Nephron (organoid): ENCODE measurements around the gene TMEM212.
"Not testable (repeated sequence)": the region's sequence is repeated elsewhere in the genome, so short reads cannot be mapped to it uniquely, and the experiment has no call there.

Experiments used
- H3K27ac Mint-ChIP-seq, 3 experiments: 2 replicates each; pipeline ENCODE4 v1.8.0; 2020; ENCODE audit warnings: mixed read lengths in 3 of 3, mild to moderate bottlenecking in 2 of 3, moderate library complexity in 1 of 3
- H3K27me3 Mint-ChIP-seq: 2 replicates; pipeline ENCODE4 v1.8.0; 2021; ENCODE audit warnings: low read depth, mild to moderate bottlenecking, moderate library complexity, mixed read lengths
- H3K36me3 Mint-ChIP-seq: 2 replicates; pipeline ENCODE4 v1.8.0; 2020; ENCODE audit warnings: low read depth, mixed read lengths
- H3K4me1 Mint-ChIP-seq: 2 replicates; pipeline ENCODE4 v1.8.0; 2020; ENCODE audit warnings: mixed read lengths
- H3K4me3 Mint-ChIP-seq, 3 experiments: 2 replicates each; pipeline ENCODE4 v1.8.0; 2020; ENCODE audit warnings: mild to moderate bottlenecking in 3 of 3, mixed read lengths in 3 of 3, moderate library complexity in 2 of 3
- H3K9me3 Mint-ChIP-seq: 2 replicates; pipeline ENCODE4 v1.8.0; 2020; ENCODE audit warnings: mixed read lengths
- CTCF ChIP-seq, 3 experiments: fragments of 200-600 bp; sonication (generic); IDR thresholded peaks; one replicate each; pipeline ENCODE4 v1.5.0; 2021; ENCODE audit warnings: antibody characterized with exemption in 3 of 3; ENCODE audit not compliant: unreplicated experiment in 3 of 3

TMEM212 gene

DNA sequence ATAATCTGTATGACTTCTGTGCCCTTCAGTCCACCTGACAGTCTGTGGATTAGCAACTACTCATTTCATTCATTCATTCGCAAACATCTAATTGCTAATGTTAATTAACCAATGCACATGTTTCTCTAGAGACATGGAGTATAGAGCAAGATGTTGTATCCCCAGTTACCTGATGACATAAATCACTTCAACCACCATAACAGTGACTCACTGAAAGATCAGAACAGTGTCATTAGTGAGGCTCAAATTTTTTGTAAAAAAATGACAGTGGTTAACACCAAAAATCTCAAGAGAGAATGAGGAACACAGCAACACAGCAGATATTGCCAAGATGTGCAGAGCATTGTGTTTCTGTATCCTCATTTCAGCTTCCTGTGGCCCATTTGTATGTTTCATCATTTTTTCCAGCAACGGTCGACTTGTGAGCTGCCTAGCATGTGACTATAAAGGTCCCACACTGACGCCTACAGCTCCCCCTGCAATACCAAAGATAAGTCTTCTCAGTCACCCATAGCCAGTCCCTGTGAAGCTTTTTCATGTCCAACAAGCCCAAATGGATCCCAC, 29.2 kb upstream of the TMEM212 start:
- Mint-ChIP-seq H3K27me3 (peaks cover 3% of the 10 kb centered on the region), H3K36me3 (no peaks in the 10 kb centered on the region)

DNA sequence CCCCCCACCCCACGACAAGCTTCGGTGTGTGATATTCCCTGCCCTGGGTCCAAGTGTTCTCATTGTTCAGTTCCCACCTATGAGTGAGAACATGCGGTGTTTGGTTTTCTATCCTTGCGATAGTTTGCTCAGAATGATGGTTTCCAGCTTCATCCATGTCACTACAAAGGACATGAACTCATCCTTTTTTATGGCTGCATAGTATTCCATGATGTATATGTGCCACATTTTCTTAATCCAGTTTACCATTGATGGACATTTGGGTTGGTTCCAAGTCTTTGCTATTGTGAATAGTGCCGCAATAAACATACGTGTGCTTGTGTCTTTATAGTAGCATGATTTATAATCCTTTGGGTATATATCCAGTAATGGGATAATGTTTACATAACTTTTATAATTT, 28.5 kb upstream of the TMEM212 start:
- H3K36me3 Mint-ChIP-seq, H3K27ac Mint-ChIP-seq, H3K9me3 Mint-ChIP-seq, H3K4me3 Mint-ChIP-seq, H3K27me3 Mint-ChIP-seq: not testable (repeated sequence)
- H3K4me1 Mint-ChIP-seq: peaks cover 17% of the 10 kb centered on the region

More for the DNA sequence above, 29.2 kb upstream of the TMEM212 start:
- H3K4me1 Mint-ChIP-seq: peaks cover 23% of the 10 kb centered on the region
- H3K9me3 Mint-ChIP-seq: peaks cover 6% of the 10 kb centered on the region
- TF ChIP-seq CTCF (IDR thresholded peaks at IDR 0.05; ENCODE audit: unreplicated experiment in 3 of 3): no peak
- peak overlapping the region in 1 of 3 experiments; percentile 18 for H3K4me3 Mint-ChIP-seq
- no peak overlapping the region for H3K27ac Mint-ChIP-seq

DNA sequence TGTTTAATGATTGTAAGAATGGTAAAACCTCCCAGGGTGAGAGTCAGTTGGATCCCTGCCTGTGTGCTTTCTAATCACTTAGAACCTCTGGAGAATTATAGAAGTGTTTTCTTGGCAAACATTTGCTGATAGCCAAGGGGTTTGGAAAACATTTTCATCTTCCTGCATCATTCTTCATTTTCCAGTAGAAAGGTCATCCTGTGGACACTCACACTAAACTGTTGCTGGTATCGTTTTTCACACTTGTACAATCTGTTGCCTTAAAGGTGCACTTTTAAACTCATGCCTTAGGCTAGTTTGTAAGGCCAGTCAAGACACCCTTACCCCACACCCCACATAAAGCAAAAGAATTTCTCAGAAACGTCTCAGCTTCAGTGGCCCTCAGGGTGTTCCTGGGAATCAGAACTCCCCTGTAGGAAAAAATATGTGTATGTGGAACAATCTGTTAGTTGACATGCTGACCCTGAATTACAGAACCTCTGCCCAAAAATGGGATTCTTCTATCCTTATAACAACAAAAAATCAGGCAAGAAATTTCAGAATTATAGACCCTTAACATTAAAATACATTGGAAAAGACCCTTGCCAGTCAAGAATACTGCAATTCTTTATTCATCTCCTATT, 27.1 kb upstream of the TMEM212 start:
- H3K4me3 Mint-ChIP-seq: no peak overlapping the region
- H3K27me3 Mint-ChIP-seq: peaks cover 3% of the 10 kb centered on the region
- peaks cover 6% of the 10 kb centered on the region for H3K9me3 Mint-ChIP-seq
- no peak for TF ChIP-seq CTCF (IDR thresholded peaks at IDR 0.05; ENCODE audit: unreplicated experiment in 3 of 3)
- peaks cover 18% of the 10 kb centered on the region for H3K4me1 Mint-ChIP-seq
- no peaks in the 10 kb centered on the region for H3K36me3 Mint-ChIP-seq
- H3K27ac Mint-ChIP-seq: peak overlapping the region in 2 of 3 experiments; percentile 35 to 40

- Mint-ChIP-seq H3K27ac (no peak overlapping the region), H3K27me3 (peaks cover 3% of the 10 kb centered on the region), H3K4me1 (peaks cover 18% of the 10 kb centered on the region), H3K4me3 (no peak overlapping the region), H3K36me3 (no peaks in the 10 kb centered on the region), H3K9me3 (peaks cover 6% of the 10 kb centered on the region)
- TF ChIP-seq CTCF (IDR thresholded peaks at IDR 0.05; ENCODE audit: unreplicated experiment in 3 of 3): no peak
Measured at GRCh38 chr3:171817074-171817800, 25.9 kb upstream of the TMEM212 start.

DNA sequence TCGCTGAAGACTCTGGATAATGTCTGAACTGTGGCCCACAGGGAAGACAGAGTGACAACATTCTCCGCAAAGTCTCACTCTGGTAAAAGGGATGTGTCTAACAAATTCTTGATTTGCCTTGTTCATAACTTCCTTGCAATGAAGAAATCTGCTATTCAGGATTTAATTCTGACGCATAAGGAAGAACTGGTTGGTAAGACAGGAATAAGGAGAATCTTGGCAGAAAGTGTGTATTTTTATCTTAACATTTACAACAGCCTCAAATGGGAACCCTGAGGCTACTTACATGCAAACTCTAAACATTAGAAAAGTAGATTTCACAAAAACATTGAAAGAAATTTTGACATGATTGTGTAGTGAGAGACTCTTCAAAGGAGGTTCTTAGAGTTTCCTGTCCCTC, 22.1 kb upstream of the TMEM212 start:
- Mint-ChIP-seq H3K4me1 (peaks cover 43% of the 10 kb centered on the region), H3K27ac (peak overlapping the region in 2 of 3 experiments; percentile 19 to 66), H3K36me3 (no peaks in the 10 kb centered on the region), H3K27me3 (no peaks in the 10 kb centered on the region), H3K4me3 (no peak overlapping the region), H3K9me3 (peaks cover 4% of the 10 kb centered on the region)
- TF ChIP-seq CTCF (IDR thresholded peaks at IDR 0.05; ENCODE audit: unreplicated experiment in 3 of 3): no peak

- TF ChIP-seq CTCF (IDR thresholded peaks at IDR 0.05; ENCODE audit: unreplicated experiment in 3 of 3): no peak
- Mint-ChIP-seq H3K4me1 (peaks cover 43% of the 10 kb centered on the region), H3K36me3 (no peaks in the 10 kb centered on the region), H3K27ac (peak overlapping the region in 2 of 3 experiments; percentile 65 to 76), H3K9me3 (no peaks in the 10 kb centered on the region), H3K27me3 (no peaks in the 10 kb centered on the region), H3K4me3 (no peak overlapping the region)
Measured at GRCh38 chr3:171821778-171822358, 21.3 kb upstream of the TMEM212 start.
